T-helper 1 cell treated with Interleukin-12 subunit alpha and Interleukin-12 subunit beta and Interleukin-4 antibody, amounts not matched to agents 30 ng/mL and 1 ng/mL, for 36 hours (primary cell): ENCODE measurements around the gene SPTBN4. TPM values are rescaled to one million over a fixed set of nuclear protein-coding genes. Genes with fewer than 3 reads are reported as not detected.
"Not testable (repeated sequence)": the region's sequence is repeated elsewhere in the genome, so short reads cannot be mapped to it uniquely, and the experiment has no call there.

Experiments used
- intact Hi-C: fragments of 100-400 bp; cut with micrococcal nuclease; formaldehyde crosslinking; loops from one replicate; pipeline ENCODE4 v1.15.1; 2024
- total RNA-seq: library from RNA; stranded (reverse); gene quantifications from 2 replicates; pipeline ENCODE4 v1.2.3, GENCODE V29; 2022

The SPTBN4 gene
- total RNA-seq, 1 donor from 2014 or later = 0.15 TPM

GRCh38 chr19:40610396-40611064 lies 143.7 kb downstream of the SPTBN4 start:
- intact Hi-C loops = loop anchor here (1.0 kb wide), 4 partner anchors 40 to 188 kb away; partner anchors contain the start of gene RAB4B

DNA sequence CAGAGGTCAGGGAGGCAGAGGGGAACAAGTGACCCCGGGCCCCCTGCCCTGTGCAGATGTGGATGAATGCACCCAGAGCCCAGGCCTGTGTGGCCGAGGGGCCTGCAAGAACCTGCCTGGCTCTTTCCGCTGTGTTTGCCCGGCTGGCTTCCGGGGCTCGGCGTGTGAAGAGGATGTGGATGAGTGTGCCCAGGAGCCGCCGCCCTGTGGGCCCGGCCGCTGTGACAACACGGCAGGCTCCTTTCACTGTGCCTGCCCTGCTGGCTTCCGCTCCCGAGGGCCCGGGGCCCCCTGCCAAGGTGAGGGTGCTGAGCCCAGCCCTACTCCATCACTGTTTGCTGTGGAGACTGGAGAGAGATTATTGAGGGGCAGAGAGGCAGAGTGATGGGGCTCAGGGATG lies 144.3 kb downstream of the SPTBN4 start:
- intact Hi-C loops = no loop called here

DNA sequence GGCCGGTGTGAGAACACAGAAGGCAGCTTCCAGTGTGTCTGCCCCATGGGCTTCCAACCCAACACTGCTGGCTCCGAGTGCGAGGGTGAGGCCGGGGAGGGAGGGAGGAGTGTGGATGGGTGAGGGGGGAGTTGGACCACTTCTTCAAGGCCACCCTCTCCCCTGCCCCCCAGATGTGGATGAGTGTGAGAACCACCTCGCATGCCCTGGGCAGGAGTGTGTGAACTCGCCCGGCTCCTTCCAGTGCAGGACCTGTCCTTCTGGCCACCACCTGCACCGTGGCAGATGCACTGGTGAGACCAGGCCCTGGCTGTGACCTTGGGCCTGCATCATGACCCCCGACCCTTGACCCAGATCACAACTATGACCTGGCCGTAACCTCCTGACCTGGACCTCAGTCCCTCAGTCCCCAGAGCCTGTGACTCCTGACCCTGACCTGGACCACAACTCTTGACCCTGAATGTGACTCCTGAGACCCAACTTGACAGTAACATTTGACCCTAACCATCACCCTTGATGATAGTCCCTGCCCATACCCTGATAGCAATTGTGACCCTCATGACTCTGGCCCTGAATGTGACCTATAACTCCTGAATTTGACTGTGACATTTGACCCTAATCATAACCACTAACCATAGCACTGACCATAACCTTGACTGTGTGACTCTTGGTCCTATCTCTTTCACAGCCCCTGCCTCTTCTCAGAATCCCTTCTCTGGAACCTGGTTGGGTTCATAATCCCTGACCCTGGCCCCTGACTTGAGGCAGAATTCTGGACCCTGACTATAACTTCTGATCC lies 145.3 kb downstream of the SPTBN4 start:
- intact Hi-C loops = no loop called here

DNA sequence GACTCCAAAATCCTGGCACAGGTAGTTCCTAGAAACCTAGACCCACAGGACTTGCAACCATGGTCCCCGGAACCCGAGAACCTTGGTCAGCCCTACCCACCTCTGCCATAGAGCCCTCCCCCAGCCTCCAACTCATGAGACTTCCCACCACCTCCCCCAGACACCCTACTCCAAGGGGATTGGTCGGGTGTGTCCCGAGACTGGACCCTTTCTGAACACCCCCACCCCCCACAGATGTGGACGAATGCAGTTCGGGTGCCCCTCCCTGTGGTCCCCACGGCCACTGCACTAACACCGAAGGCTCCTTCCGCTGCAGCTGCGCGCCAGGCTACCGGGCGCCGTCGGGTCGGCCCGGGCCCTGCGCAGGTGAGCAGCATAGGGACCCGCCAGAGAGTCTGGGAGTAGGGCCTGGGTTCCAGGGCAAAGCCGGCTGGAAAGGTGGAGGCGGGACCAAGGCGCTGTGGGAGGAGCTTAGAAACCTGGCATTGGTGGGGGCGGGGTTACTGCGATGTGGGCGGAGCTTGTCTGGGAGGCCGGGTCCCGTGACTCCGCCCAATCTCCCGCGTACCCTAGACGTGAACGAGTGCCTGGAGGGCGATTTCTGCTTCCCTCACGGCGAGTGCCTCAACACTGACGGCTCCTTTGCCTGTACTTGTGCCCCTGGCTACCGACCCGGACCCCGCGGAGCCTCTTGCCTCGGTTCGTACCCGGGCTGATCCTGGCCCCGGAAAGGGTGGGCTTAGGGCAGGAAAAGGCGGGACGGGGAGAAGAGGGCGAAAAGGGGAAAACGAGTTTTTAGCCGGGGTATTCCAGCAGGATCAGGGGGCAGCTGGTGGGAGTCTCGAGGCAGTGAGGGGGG lies 146.3 kb downstream of the SPTBN4 start:
- intact Hi-C loops = loop anchor here (1.0 kb wide), 4 partner anchors 9 to 148 kb away; partner anchors contain the start of genes BLVRB, NUMBL and SHKBP1

GRCh38 chr19:40613690-40614621 lies 147.2 kb downstream of the SPTBN4 start:
- intact Hi-C loops = loop anchor here (1.0 to 2.0 kb wide), 11 partner anchors 10 to 737 kb away; partner anchors contain the start of genes BLVRB, COQ8B, ITPKC and NUMBL

- intact Hi-C loops = loop anchor here (1.0 to 2.0 kb wide), 10 partner anchors 19 to 736 kb away; partner anchors contain the start of genes ACTMAP, COQ8B and ITPKC
Observed at GRCh38 chr19:40614622-40615411, 148.0 kb downstream of the SPTBN4 start.

GRCh38 chr19:40616178-40616577 lies 149.4 kb downstream of the SPTBN4 start:
- intact Hi-C loops = no loop called here

- intact Hi-C loops = no loop called here
Observed at GRCh38 chr19:40616941-40617340, 150.1 kb downstream of the SPTBN4 start.

GRCh38 chr19:40617961-40618360 lies 151.2 kb downstream of the SPTBN4 start:
- intact Hi-C loops = no loop called here

GRCh38 chr19:40619333-40620160 lies 152.7 kb downstream of the SPTBN4 start:
- intact Hi-C loops = no loop called here

GRCh38 chr19:40620161-40620485 lies 153.3 kb downstream of the SPTBN4 start:
- intact Hi-C loops = no loop called here

DNA sequence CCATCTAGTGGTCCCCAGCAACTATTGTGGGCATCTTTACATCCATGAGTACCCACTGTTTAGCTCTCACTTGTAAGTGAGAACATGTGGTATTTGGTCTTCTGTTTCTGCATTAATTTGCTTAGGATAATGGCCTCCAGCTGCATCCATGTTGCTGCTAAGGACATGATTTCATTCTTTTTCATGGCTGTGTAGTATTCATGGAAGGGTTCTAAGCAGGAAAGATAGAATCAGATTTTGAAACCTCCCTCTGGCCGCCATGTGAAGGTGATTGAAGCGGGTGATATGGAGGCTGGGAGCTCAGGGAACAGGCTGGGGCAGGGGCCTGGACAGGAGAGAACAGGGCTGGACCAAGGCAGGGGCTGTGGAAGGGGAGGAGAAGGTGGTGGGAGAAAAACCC lies 154.5 kb downstream of the SPTBN4 start:
- intact Hi-C loops = no loop called here

- intact Hi-C loops = no loop called here
Observed at GRCh38 chr19:40621966-40622772, 155.4 kb downstream of the SPTBN4 start.

- intact Hi-C loops = no loop called here
Observed at GRCh38 chr19:40622773-40623075, 155.9 kb downstream of the SPTBN4 start.

- intact Hi-C loops = no loop called here
Observed at GRCh38 chr19:40623403-40624251, 156.8 kb downstream of the SPTBN4 start.

GRCh38 chr19:40624369-40625153 lies 157.8 kb downstream of the SPTBN4 start:
- intact Hi-C loops = not testable (repeated sequence)
